A549 (cell line): ENCODE results near the gene SORCS1. TPM values are rescaled to one million over a fixed set of nuclear protein-coding genes. Genes with fewer than 3 reads are reported as not detected.

ENCODE experiments used
- ATAC-seq, 2 experiments: fragments of 200-7000 bp in 1 of 2; fragments of >200 bp in 1 of 2; cut with Nextera tagmentation in 1 of 2; cut with Tn5 transposase in 1 of 2; 3 replicates each; pipeline versions ENCODE4 v1.8.0 to v1.9.1; 2018 to 2020; ENCODE audit warnings: mild to moderate bottlenecking in 1 of 2, moderate library complexity in 1 of 2
- CTCF ChIA-PET: fragments of 300-600 bp; sonication (Branson Sonifier 250); formaldehyde crosslinking; extraction: SDS; loops from one replicate; lab custom pipeline; 2021; ENCODE audit warnings: antibody characterized with exemption, inconsistent platforms; lab: Yijun Ruan, JAX
- POLR2A ChIA-PET: fragments of 350-600 bp; formaldehyde crosslinking; extraction: SDS; loops from one replicate; lab custom pipeline; 2021; ENCODE audit warnings: antibody characterized with exemption, inconsistent platforms; lab: Yijun Ruan, JAX
- DNase-seq, 2 experiments: peaks; one replicate each; pipeline versions ENCODE4 v3.0.0 to v3.0.0-alpha.2; 2011 to 2016; ENCODE audit warnings: low read depth in 1 of 2, low spot score in 1 of 2
- FAIRE-seq: peaks from 2 replicates; lab custom pipeline; 2011; peaks lifted over from hg19 to GRCh38; lab: Jason Lieb, UNC
- H3K27ac ChIP-seq, 2 experiments: fragments of >200 bp; sonication (Bioruptor Twin); formaldehyde crosslinking; 3 replicates each; pipeline ENCODE4 v1.5.1; 2016 to 2017
- H3K4me1 ChIP-seq: fragments of >200 bp; sonication (Bioruptor Twin); formaldehyde crosslinking; 3 replicates; pipeline ENCODE4 v1.6.1; 2016
- H3K4me2 ChIP-seq: fragments of >200 bp; sonication (Bioruptor Twin); formaldehyde crosslinking; 3 replicates; pipeline ENCODE4 v1.6.1; 2016
- H3K4me3 ChIP-seq: fragments of >200 bp; sonication (Bioruptor Twin); formaldehyde crosslinking; 3 replicates; pipeline ENCODE4 v1.5.1; 2016
- H3K9me3 ChIP-seq: fragments of >200 bp; sonication (Bioruptor Twin); formaldehyde crosslinking; 3 replicates; pipeline ENCODE4 v1.6.1; 2016
- BCL3 ChIP-seq: fragments of >200 bp; sonication (Bioruptor Twin); formaldehyde crosslinking; IDR thresholded peaks from 3 replicates; pipeline ENCODE4 v1.6.1; 2016
- BHLHE40 ChIP-seq: IDR thresholded peaks from 2 replicates; pipeline ENCODE4 v1.6.1; 2012; ENCODE audit warnings: low read depth, low read length, inconsistent platforms
- CBX2 ChIP-seq: fragments of 200-600 bp; sonication (generic); IDR thresholded peaks from 2 replicates; pipeline ENCODE4 v1.6.1; 2016; ENCODE audit warnings: low read depth, mild to moderate bottlenecking, borderline replicate concordance
- CBX8 ChIP-seq: fragments of 200-600 bp; sonication (generic); IDR thresholded peaks from 2 replicates; pipeline ENCODE4 v1.6.1; 2016
- CEBPB ChIP-seq, 2 experiments: fragments of >200 bp in 1 of 2; sonication (Bioruptor Twin) in 1 of 2; formaldehyde crosslinking in 1 of 2; IDR thresholded peaks; 2 replicates each; pipeline ENCODE4 v1.6.1; 2012 to 2016
- CHD2 ChIP-seq: fragments of 150-350 bp; IDR thresholded peaks from 2 replicates; pipeline ENCODE4 v1.6.1; 2014; ENCODE audit warnings: low read length; ENCODE audit not compliant: partially characterized antibody
- CHD4 ChIP-seq: fragments of 200-600 bp; sonication (generic); IDR thresholded peaks from 2 replicates; pipeline ENCODE4 v1.6.1; 2016; ENCODE audit warnings: antibody characterized with exemption, mild to moderate bottlenecking, borderline replicate concordance
- E2F6 ChIP-seq: IDR thresholded peaks from 2 replicates; pipeline ENCODE4 v1.6.1; 2012; ENCODE audit warnings: low read depth, borderline replicate concordance
- ELK1 ChIP-seq: fragments of 150-350 bp; IDR thresholded peaks from 2 replicates; pipeline ENCODE4 v1.6.1; 2014; ENCODE audit warnings: low read depth, mild to moderate bottlenecking, low read length
- FOSL2 ChIP-seq, 2 experiments: fragments of 450-650 bp in 1 of 2; fragments of >200 bp in 1 of 2; sonication (Bioruptor Twin) in 1 of 2; formaldehyde crosslinking; IDR thresholded peaks; 2 replicates each; pipeline versions ENCODE4 v1.5.0 to v1.6.1; 2016 to 2020; ENCODE audit warnings: mild to moderate bottlenecking in 1 of 2, moderate library complexity in 1 of 2
- GATA3 ChIP-seq: IDR thresholded peaks from 2 replicates; pipeline ENCODE4 v1.6.1; 2012; ENCODE audit warnings: borderline replicate concordance
- HEYL ChIP-seq: fragments of 250-450 bp; sonication (Bioruptor Pico); IDR thresholded peaks from 2 replicates; pipeline ENCODE4 v1.8.0; 2021; ENCODE audit warnings: mild to moderate bottlenecking, moderate library complexity
- HOXB13 ChIP-seq: fragments of 250-450 bp; sonication (Bioruptor Pico); IDR thresholded peaks from 2 replicates; pipeline ENCODE4 v1.5.0; 2020; ENCODE audit warnings: low read depth, mild to moderate bottlenecking, moderate library complexity
- JUNB ChIP-seq: fragments of >200 bp; sonication (Bioruptor Twin); formaldehyde crosslinking; IDR thresholded peaks from 2 replicates; pipeline ENCODE4 v1.6.1; 2016
- KDM1A ChIP-seq: fragments of 200-600 bp; sonication (generic); IDR thresholded peaks from 2 replicates; pipeline ENCODE4 v1.6.1; 2016; ENCODE audit warnings: low read depth, mild to moderate bottlenecking
- KDM5A ChIP-seq: fragments of 200-600 bp; sonication (generic); IDR thresholded peaks from 2 replicates; pipeline ENCODE4 v1.6.1; 2016; ENCODE audit warnings: antibody characterized with exemption, mild to moderate bottlenecking
- MAFK ChIP-seq: fragments of 450-650 bp; IDR thresholded peaks from 2 replicates; pipeline ENCODE4 v1.6.1; 2014; ENCODE audit not compliant: partially characterized antibody
- MAZ ChIP-seq: fragments of 150-350 bp; IDR thresholded peaks from 2 replicates; pipeline ENCODE4 v1.6.1; 2014; ENCODE audit warnings: antibody characterized with exemption, low read depth, low read length, borderline replicate concordance
- MYC ChIP-seq: IDR thresholded peaks from 2 replicates; pipeline ENCODE4 v1.6.1; 2012; ENCODE audit warnings: mild to moderate bottlenecking, inconsistent platforms, low read length, improper control_type of control experiment, borderline replicate concordance
- NFE2L2 ChIP-seq: fragments of 150-350 bp; conservative IDR thresholded peaks from 2 replicates; pipeline ENCODE4 v1.6.1; 2014; ENCODE audit warnings: low read length
- NPAS2 ChIP-seq: fragments of 250-450 bp; sonication (Bioruptor Pico); IDR thresholded peaks from 2 replicates; pipeline ENCODE4 v1.8.0; 2022; ENCODE audit warnings: mild to moderate bottlenecking, moderate library complexity, borderline replicate concordance
- NR3C1 ChIP-seq: fragments of >200 bp; sonication (Bioruptor Twin); formaldehyde crosslinking; IDR thresholded peaks from 3 replicates; pipeline ENCODE4 v1.6.1; 2017
- PHF8 ChIP-seq: fragments of 200-600 bp; sonication (generic); IDR thresholded peaks from 2 replicates; pipeline ENCODE4 v1.6.1; 2016; ENCODE audit warnings: low read depth, mild to moderate bottlenecking, antibody characterized with exemption, moderate library complexity, borderline replicate concordance
- POLR2AphosphoS2 ChIP-seq: conservative IDR thresholded peaks from 2 replicates; pipeline ENCODE4 v1.6.1; 2012; ENCODE audit warnings: low read length, improper control_type of control experiment, inconsistent platforms
- RAD21 ChIP-seq, 2 experiments: fragments of >200 bp in 1 of 2; sonication (Bioruptor Twin) in 1 of 2; formaldehyde crosslinking in 1 of 2; IDR thresholded peaks in 1 of 2; conservative IDR thresholded peaks in 1 of 2; 2 replicates in 1 of 2; 3 replicates in 1 of 2; pipeline ENCODE4 v1.6.1; 2012 to 2018; ENCODE audit warnings: inconsistent platforms in 1 of 2
- RCOR1 ChIP-seq: fragments of 150-350 bp; IDR thresholded peaks from 2 replicates; pipeline ENCODE4 v1.6.1; 2014; ENCODE audit warnings: antibody characterized with exemption, low read length, low read depth
- TFCP2L1 ChIP-seq: fragments of 250-450 bp; sonication (Bioruptor Pico); IDR thresholded peaks from 2 replicates; pipeline ENCODE4 v1.5.0; 2021; ENCODE audit warnings: mild to moderate bottlenecking
- TP53 ChIP-seq: fragments of 250-450 bp; sonication (Bioruptor Pico); IDR thresholded peaks from 2 replicates; pipeline ENCODE4 v1.5.0; 2021; ENCODE audit warnings: mild to moderate bottlenecking, moderate library complexity
- USF2 ChIP-seq: fragments of 450-650 bp; IDR thresholded peaks from 2 replicates; pipeline ENCODE4 v1.6.1; 2014; ENCODE audit warnings: antibody characterized with exemption
- ZFP36 ChIP-seq: fragments of 450-650 bp; IDR thresholded peaks from 2 replicates; pipeline ENCODE4 v1.6.1; 2014; ENCODE audit warnings: borderline replicate concordance; ENCODE audit not compliant: partially characterized antibody
- WGBS: methylation state at CpG from one replicate; pipeline ENCODE4 v1.1.6; 2017; ENCODE audit errors: missing lambda C conversion rate; 5-methylcytosine and 5-hydroxymethylcytosine counted together
- polyA plus RNA-seq, 4 experiments: library from polyadenylated mRNA; depleted of rRNA in 3 of 4; stranded (reverse); fragments of >200 nt; fragmentation: RNase III in 1 of 4; extraction: RNeasy Plus Mini Kit Qiagen cat#74134 plus additional on column Dnase treatment in 1 of 4; gene quantifications; 2 replicates in 3 of 4; 3 replicates in 1 of 4; pipeline ENCODE4 v1.2.3, GENCODE V29; 2011 to 2017

Gene SORCS1
- polyA plus RNA-seq, 2 of the 4 experiments (the other 2 are of a cell fraction), result not detected

- no peak for FAIRE-seq
- no peak for ATAC-seq
- Histone ChIP-seq H3K27ac (no peak overlapping the region), H3K4me3 (no peak overlapping the region), H3K4me2 (no peak overlapping the region), H3K4me1 (no peaks in the 10 kb centered on the region), H3K9me3 (no peaks in the 10 kb centered on the region)
- TF ChIP-seq NR3C1, result no peak
- TF ChIP-seq KDM1A, result no peak
- TF ChIP-seq NFE2L2, result no peak
- no peak for TF ChIP-seq CHD4
- CTCF ChIA-PET, result interaction anchor here (0.7 kb wide), 1 partner anchor 880 kb away, joined by 3 read pairs; no protein-coding TSS in a partner anchor
- no peak for DNase-seq
- POLR2A ChIA-PET, result no interaction called here
- 46% methylated on average over 1 of the region's 1 CpG for WGBS
Measured at GRCh38 chr10:106593876-106594275, 570.6 kb downstream of the SORCS1 start.

- TF ChIP-seq BHLHE40 (no peak), MYC (no peak), CHD4 (no peak), RCOR1 (no peak), POLR2AphosphoS2 (no peak), TP53 (CRISPR knock-in tag) (no peak), HEYL (CRISPR knock-in tag) (no peak), NPAS2 (CRISPR knock-in tag) (no peak), CBX2 (no peak), TFCP2L1 (no peak), CEBPB (IDR thresholded peaks at IDR 0.05) (no peak), HOXB13 (no peak), ELK1 (no peak), MAFK (no peak), CBX8 (no peak), GATA3 (no peak), E2F6 (no peak), CHD2 (no peak)
- TF ChIP-seq, all 56 proteins: peak for 0
- Histone ChIP-seq H3K4me2 (no peak overlapping the region), H3K27ac (no peak overlapping the region), H3K4me1 (no peaks in the 10 kb centered on the region), H3K4me3 (no peak overlapping the region), H3K9me3 (no peaks in the 10 kb centered on the region)
- DNase-seq, result no peak
- no peak for ATAC-seq
- POLR2A ChIA-PET, result no interaction called here
- no peak for FAIRE-seq
- CTCF ChIA-PET, result no interaction called here
Measured at GRCh38 chr10:106592396-106592795, 572.1 kb downstream of the SORCS1 start.

GRCh38 chr10:106582291-106582690 is 582.2 kb downstream of the SORCS1 start:
- DNase-seq (peak in 1 of 2 experiments; percentile 8), FAIRE-seq (no peak), ATAC-seq (no peak)
- H3K4me3 ChIP-seq, result no peak overlapping the region
- ChIA-PET POLR2A (no interaction called here), CTCF (no interaction called here)
- H3K4me1 ChIP-seq, result no peaks in the 10 kb centered on the region
- no peaks in the 10 kb centered on the region; the same call in 2 of the 3 replicates for H3K9me3 ChIP-seq
- H3K27ac ChIP-seq, result no peak overlapping the region
- H3K4me2 ChIP-seq, result no peak overlapping the region
- TF ChIP-seq FOSL2 (IDR thresholded peaks at IDR 0.05) (no peak), FOSL2 (CRISPR knock-in tag; IDR thresholded peaks at IDR 0.05) (no peak), USF2 (no peak), MAZ (no peak), JUNB (no peak), ZFP36 (no peak), BCL3 (no peak), PHF8 (no peak), CHD2 (no peak), KDM5A (no peak), RAD21 (conservative IDR thresholded peaks at IDR 0.05 in 1 of 2, IDR thresholded peaks at IDR 0.05 in 1 of 2) (no peak), NR3C1 (no peak), HOXB13 (no peak), E2F6 (no peak)
- WGBS, result 2% methylated on average over 2 of the region's 2 CpGs
